Epithelial cell of proximal tubule (primary cell): Measurements from ENCODE around the gene GNPDA1. TPM values are rescaled to one million over a fixed set of nuclear protein-coding genes. Genes with fewer than 3 reads are reported as not detected.

ENCODE experiments used
- DNase-seq: peaks from one replicate; pipeline ENCODE4 v3.0.0-alpha.2; 2011; ENCODE audit warnings: low read depth
- H3K4me3 ChIP-seq: 2 replicates; pipeline ENCODE4 v1.5.1; 2011; ENCODE audit warnings: low read depth, mild to moderate bottlenecking, low read length
- CTCF ChIP-seq: conservative IDR thresholded peaks from 2 replicates; pipeline ENCODE4 v1.5.1; 2012; ENCODE audit warnings: low read depth, mild to moderate bottlenecking, low read length
- total RNA-seq: library from RNA; depleted of rRNA; stranded (reverse); fragments of >200 nt; gene quantifications from 2 replicates; pipeline ENCODE4 v1.2.3, GENCODE V29; 2015

Gene GNPDA1
- total RNA-seq, 1 donor from 2014 or later: 50.7 TPM

GRCh38 chr5:142032747-142033631 is 20.2 kb upstream of the GNPDA1 start:
- no peak for TF ChIP-seq CTCF
- DNase-seq: no peak
- H3K4me3 ChIP-seq: no peak overlapping the region

GRCh38 chr5:142032150-142032549 is 19.3 kb upstream of the GNPDA1 start:
- no peak overlapping the region for H3K4me3 ChIP-seq
- no peak for TF ChIP-seq CTCF
- no peak for DNase-seq

GRCh38 chr5:142025637-142026036 is 12.8 kb upstream of the GNPDA1 start:
- TF ChIP-seq CTCF: no peak
- no peak for DNase-seq
- peak overlapping the region; percentile 53 for H3K4me3 ChIP-seq

- no peak for DNase-seq
- no peak for TF ChIP-seq CTCF
- H3K4me3 ChIP-seq: peak overlapping the region; percentile 53
Measured at GRCh38 chr5:142024771-142025304, 12.0 kb upstream of the GNPDA1 start.

GRCh38 chr5:142023836-142024235 is 11.0 kb upstream of the GNPDA1 start:
- DNase-seq: no peak
- no peak overlapping the region for H3K4me3 ChIP-seq
- no peak for TF ChIP-seq CTCF

GRCh38 chr5:142020122-142020659 is 7.4 kb upstream of the GNPDA1 start:
- no peak for TF ChIP-seq CTCF
- no peak overlapping the region for H3K4me3 ChIP-seq
- DNase-seq: no peak
